Measurements from ENCODE around the gene POU2F2.

POU2F2 gene

GRCh38 chr19:42064432-42064831 lies 67.8 kb downstream of the POU2F2 start:
- Histone ChIP-seq H3K9me3 (ENCODE audit: control insufficient read depth, low read length) (no peaks in the 10 kb centered on the region), H3K36me3 (ENCODE audit: control insufficient read depth, insufficient read depth, low read length) (no peaks in the 10 kb centered on the region), H3K27ac (no peak overlapping the region), H2AFZ (no peak overlapping the region), H3K4me3 (ENCODE audit: low read depth, low read length) (no peak overlapping the region), H3K27me3 (ENCODE audit: control insufficient read depth, insufficient read depth, low read length) (no peaks in the 10 kb centered on the region), H3K4me2 (ENCODE audit: low read length) (no peak overlapping the region), H3K79me2 (no peaks in the 10 kb centered on the region), H3K9ac (no peak overlapping the region), H3K4me1 (peaks cover 8% of the 10 kb centered on the region)
- no peak for TF ChIP-seq CTCF (IDR thresholded peaks at IDR 0.05)

- Histone ChIP-seq H3K9me3 (ENCODE audit: control insufficient read depth, low read length) (no peaks in the 10 kb centered on the region), H3K36me3 (ENCODE audit: control insufficient read depth, insufficient read depth, low read length) (no peaks in the 10 kb centered on the region), H3K9ac (no peak overlapping the region), H3K4me3 (ENCODE audit: low read depth, low read length) (no peak overlapping the region), H3K27me3 (ENCODE audit: control insufficient read depth, insufficient read depth, low read length) (no peaks in the 10 kb centered on the region), H2AFZ (no peak overlapping the region), H3K79me2 (no peaks in the 10 kb centered on the region), H3K27ac (no peak overlapping the region), H3K4me1 (peaks cover under 1% of the 10 kb centered on the region), H3K4me2 (ENCODE audit: low read length) (no peak overlapping the region)
- TF ChIP-seq CTCF (IDR thresholded peaks at IDR 0.05): no peak
These were observed 69.9 kb downstream of the POU2F2 start for GRCh38 chr19:42062381-42062780.

GRCh38 chr19:42060117-42060516 lies 72.1 kb downstream of the POU2F2 start:
- TF ChIP-seq CTCF (IDR thresholded peaks at IDR 0.05): no peak
- Histone ChIP-seq H3K27ac (no peak overlapping the region), H3K4me2 (ENCODE audit: low read length) (no peak overlapping the region), H3K4me3 (ENCODE audit: low read depth, low read length) (no peak overlapping the region), H3K9me3 (ENCODE audit: control insufficient read depth, low read length) (no peaks in the 10 kb centered on the region), H3K36me3 (ENCODE audit: control insufficient read depth, insufficient read depth, low read length) (no peaks in the 10 kb centered on the region), H3K9ac (no peak overlapping the region), H3K79me2 (no peaks in the 10 kb centered on the region), H3K27me3 (ENCODE audit: control insufficient read depth, insufficient read depth, low read length) (no peaks in the 10 kb centered on the region), H3K4me1 (no peaks in the 10 kb centered on the region), H2AFZ (no peak overlapping the region)

GRCh38 chr19:42059196-42059595 lies 73.0 kb downstream of the POU2F2 start:
- no peak overlapping the region for H3K27ac ChIP-seq
- no peak overlapping the region for H3K9ac ChIP-seq
- no peaks in the 10 kb centered on the region for H3K27me3 ChIP-seq (ENCODE audit: control insufficient read depth, insufficient read depth, low read length)
- H3K79me2 ChIP-seq: no peaks in the 10 kb centered on the region
- no peak overlapping the region for H3K4me2 ChIP-seq (ENCODE audit: low read length)
- no peaks in the 10 kb centered on the region for H3K9me3 ChIP-seq (ENCODE audit: control insufficient read depth, low read length)
- H3K4me1 ChIP-seq: no peaks in the 10 kb centered on the region
- no peaks in the 10 kb centered on the region for H3K36me3 ChIP-seq (ENCODE audit: control insufficient read depth, insufficient read depth, low read length)
- H2AFZ ChIP-seq: no peak overlapping the region
- no peak for TF ChIP-seq CTCF (IDR thresholded peaks at IDR 0.05)
- H3K4me3 ChIP-seq (ENCODE audit: low read depth, low read length): no peak overlapping the region

GRCh38 chr19:42057846-42058245 lies 74.4 kb downstream of the POU2F2 start:
- H3K9ac ChIP-seq: no peak overlapping the region
- no peak overlapping the region for H3K4me2 ChIP-seq (ENCODE audit: low read length)
- H3K9me3 ChIP-seq (ENCODE audit: control insufficient read depth, low read length): no peaks in the 10 kb centered on the region
- TF ChIP-seq CTCF (IDR thresholded peaks at IDR 0.05): no peak
- no peak overlapping the region for H3K4me3 ChIP-seq (ENCODE audit: low read depth, low read length)
- H3K79me2 ChIP-seq: no peaks in the 10 kb centered on the region
- no peak overlapping the region for H2AFZ ChIP-seq
- no peaks in the 10 kb centered on the region for H3K27me3 ChIP-seq (ENCODE audit: control insufficient read depth, insufficient read depth, low read length)
- H3K4me1 ChIP-seq: no peaks in the 10 kb centered on the region
- H3K27ac ChIP-seq: no peak overlapping the region
- no peaks in the 10 kb centered on the region for H3K36me3 ChIP-seq (ENCODE audit: control insufficient read depth, insufficient read depth, low read length)
